ENCODE results near the gene ARHGEF6.

DNA sequence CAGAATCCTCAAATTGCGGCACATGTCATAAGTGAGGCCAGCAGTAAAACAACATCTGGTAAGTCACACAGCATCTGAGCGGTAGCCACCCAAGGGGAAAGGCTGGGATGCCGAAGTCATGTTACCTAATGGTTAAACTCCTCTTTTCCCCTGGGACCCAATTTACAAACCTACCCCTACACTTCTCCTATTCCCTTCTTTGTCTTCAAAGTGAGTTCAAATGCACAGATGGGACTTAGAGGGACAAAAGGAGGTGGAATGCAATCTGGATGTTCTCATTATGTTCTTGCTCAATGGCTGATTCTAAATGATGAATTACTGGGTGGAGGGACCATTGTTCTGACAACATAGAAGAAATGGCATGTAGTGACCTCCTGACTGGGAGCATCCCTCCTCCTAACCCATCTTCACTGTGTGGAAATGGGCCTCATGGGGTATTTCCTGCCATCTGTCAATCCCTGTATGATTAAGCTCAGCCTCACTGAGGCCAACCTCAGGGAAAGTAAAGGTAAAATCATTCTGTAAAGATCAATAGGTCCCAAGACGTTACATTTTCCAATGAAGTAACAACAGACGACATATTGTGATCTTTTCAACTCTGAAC is 124.3 kb downstream of the ARHGEF6 start:
- TF ChIP-seq, protein P1, sequence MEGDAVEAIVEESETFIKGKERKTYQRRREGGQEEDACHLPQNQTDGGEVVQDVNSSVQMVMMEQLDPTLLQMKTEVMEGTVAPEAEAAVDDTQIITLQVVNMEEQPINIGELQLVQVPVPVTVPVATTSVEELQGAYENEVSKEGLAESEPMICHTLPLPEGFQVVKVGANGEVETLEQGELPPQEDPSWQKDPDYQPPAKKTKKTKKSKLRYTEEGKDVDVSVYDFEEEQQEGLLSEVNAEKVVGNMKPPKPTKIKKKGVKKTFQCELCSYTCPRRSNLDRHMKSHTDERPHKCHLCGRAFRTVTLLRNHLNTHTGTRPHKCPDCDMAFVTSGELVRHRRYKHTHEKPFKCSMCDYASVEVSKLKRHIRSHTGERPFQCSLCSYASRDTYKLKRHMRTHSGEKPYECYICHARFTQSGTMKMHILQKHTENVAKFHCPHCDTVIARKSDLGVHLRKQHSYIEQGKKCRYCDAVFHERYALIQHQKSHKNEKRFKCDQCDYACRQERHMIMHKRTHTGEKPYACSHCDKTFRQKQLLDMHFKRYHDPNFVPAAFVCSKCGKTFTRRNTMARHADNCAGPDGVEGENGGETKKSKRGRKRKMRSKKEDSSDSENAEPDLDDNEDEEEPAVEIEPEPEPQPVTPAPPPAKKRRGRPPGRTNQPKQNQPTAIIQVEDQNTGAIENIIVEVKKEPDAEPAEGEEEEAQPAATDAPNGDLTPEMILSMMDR (IDR thresholded peaks at IDR 0.05 in 8 of 11, conservative IDR thresholded peaks at IDR 0.05 in 3 of 11), result no peak
- TF ChIP-seq POLR2A (IDR thresholded peaks at IDR 0.05), result no peak
- no peak for TF ChIP-seq POLR2AphosphoS5 (IDR thresholded peaks at IDR 0.05)

All from spleen (tissue), 7 donors.